CD4-positive, alpha-beta T cell treated with Interleukin-4 for 1 hour (primary cell): ENCODE measurements around the gene TMEM145.
"Not testable (repeated sequence)": the region's sequence is repeated elsewhere in the genome, so short reads cannot be mapped to it uniquely, and the experiment has no call there.

Experiments used
- DNase-seq, 2 donors: peaks; one replicate each; pipeline ENCODE4 v3.0.0-alpha.2; 2020 to 2022

Gene TMEM145

DNA sequence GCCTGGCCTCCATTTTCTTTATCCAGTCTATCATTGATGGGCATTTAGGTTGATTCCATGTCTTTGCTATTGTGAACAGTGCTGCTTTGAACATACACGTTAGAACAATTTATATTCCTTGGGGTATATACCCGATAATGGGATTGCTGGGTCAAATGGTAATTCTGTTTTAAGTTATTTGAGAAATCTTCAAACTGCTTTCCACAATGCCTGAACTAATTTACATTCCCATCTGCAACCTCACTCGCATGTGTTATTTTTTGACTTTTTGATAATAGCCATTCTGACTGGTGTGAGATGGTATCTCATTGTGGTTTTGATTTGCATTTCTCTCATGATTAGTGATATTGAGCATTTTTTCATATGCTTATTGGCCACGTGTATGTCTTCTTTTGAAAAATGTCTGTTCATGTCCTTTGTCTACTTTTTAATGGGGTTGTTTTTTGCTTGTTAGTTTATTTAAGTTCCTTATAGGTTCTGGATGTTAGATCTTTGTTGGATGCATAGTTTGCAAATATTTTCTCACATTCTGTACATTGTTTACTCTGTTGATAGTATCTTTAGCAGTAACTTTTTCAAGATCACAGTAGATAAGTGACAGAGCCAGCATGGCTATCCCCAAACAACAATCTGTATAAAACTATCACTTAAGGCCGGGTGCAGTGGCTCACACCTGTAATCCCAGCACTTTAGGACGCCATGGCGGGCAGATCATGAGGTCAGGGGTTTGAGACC, 26.2 kb downstream of the TMEM145 start:
- DNase-seq = not testable (repeated sequence)

DNA sequence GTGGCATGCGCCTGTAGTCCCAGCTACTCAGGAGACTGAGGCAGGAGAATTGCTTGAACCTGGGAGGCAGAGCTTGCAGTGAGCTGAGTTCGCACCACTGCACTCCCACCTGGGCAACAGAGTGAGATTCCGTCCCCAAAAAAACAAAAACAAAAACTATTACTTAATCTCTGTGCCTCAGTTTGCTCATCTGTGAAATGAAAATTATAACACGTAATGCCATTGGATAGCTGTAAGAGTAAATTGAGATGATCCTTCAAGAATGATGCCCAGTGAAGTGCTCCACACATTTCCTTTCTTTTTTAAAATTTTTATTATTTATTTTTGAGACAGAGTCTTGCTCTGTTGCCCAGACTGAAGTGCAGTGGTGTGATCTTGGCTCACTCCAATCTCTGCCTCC, 26.8 kb downstream of the TMEM145 start:
- not testable (repeated sequence) for DNase-seq

DNA sequence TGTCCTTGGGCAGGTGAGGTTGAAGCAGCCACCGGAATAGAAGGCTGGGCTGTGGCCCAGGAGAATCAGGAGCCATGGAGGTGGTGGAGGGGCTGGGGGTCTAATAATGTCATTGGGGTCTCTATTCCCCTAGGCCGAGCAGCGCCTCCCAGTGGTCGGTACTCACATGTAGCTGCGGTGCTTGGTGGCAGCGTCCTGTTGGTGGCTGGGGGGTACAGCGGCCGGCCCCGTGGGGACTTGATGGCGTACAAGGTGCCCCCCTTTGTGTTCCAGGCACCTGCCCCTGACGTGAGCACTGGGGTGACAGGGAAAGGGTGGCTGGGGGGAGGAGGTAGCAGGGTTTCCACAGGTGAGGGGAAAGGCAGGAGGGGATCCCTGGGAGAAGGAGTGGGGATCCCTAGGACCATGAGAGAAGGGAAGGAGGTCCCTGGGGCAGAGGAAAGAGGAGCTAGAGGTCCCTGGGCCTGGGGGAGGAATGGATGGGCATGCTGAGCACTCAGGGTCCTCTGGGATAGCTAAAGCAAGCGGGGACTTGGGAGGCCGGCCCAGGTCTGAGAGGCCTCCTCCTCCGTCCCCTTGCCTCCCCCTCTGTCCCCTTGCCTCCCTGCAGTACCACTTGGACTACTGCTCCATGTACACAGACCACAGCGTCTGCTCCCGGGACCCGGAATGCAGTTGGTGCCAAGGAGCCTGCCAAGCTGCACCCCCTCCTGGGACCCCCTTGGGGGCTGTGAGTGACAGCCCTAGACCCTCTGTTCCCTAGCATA, 30.4 kb downstream of the TMEM145 start:
- DNase-seq = no peak

DNA sequence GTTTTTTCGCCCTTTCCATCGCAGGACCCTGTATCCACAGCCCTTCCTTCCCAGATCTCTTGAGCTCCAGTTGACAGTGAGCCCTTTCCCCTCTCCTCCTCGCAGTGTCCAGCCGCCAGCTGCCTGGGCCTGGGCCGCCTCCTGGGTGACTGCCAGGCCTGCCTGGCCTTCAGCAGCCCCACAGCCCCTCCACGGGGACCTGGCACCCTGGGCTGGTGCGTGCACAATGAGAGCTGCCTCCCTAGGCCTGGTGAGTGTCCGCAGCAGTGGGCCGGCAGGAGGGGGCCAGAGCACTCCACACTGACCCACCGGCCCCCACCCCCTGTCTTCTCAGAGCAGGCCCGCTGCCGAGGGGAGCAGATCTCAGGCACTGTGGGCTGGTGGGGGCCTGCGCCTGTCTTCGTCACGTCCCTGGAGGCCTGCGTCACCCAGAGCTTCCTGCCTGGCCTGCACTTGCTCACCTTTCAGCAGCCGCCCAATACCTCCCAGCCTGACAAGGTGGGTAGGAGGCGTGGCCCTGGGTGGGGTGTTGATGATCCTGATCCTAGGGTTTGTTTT, 31.3 kb downstream of the TMEM145 start:
- no peak for DNase-seq

DNA sequence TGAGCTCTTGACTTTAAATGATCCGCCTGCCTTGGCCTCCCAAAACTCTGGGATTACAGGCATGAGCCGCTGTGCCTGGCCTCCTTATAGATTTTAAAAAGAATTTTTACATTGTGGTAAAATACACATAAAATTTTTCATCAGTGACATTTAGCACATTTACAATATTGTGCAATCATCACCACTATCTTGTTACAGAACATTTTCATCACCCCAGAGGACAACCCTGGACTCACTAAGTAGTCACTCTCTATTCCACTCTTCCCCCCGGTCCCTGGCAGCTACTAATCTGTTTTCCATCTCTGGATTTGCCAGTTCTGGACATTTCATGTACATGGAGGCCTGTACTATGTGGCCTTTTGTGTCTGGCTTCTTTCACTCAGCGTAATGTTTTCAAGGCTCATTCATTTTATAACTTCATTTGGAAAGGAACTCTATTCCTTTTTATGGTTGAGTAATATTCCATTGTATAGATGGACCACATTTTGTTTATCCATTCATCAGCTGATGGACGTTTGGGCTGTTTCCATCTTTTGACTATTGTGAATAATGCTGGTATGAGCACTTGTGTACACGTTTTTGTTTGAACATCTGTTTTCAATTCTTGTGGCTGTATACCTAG, 32.2 kb downstream of the TMEM145 start:
- no peak for DNase-seq

DNA sequence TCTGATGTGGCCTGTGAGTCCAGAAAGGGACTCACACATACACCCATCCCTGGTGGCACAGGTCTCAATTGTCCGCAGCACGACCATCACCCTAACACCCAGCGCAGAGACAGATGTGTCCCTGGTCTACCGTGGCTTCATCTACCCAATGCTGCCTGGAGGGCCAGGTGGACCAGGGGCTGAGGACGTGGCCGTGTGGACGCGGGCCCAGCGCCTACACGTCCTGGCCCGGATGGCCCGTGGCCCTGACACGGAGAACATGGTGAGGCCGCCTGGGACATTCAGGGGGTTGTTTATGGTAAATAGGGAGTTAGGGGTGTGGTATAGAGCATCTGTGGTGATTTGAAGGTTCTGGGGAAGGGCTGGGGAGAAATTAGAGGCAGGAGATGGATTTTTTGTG, 35.1 kb downstream of the TMEM145 start:
- DNase-seq = no peak

DNA sequence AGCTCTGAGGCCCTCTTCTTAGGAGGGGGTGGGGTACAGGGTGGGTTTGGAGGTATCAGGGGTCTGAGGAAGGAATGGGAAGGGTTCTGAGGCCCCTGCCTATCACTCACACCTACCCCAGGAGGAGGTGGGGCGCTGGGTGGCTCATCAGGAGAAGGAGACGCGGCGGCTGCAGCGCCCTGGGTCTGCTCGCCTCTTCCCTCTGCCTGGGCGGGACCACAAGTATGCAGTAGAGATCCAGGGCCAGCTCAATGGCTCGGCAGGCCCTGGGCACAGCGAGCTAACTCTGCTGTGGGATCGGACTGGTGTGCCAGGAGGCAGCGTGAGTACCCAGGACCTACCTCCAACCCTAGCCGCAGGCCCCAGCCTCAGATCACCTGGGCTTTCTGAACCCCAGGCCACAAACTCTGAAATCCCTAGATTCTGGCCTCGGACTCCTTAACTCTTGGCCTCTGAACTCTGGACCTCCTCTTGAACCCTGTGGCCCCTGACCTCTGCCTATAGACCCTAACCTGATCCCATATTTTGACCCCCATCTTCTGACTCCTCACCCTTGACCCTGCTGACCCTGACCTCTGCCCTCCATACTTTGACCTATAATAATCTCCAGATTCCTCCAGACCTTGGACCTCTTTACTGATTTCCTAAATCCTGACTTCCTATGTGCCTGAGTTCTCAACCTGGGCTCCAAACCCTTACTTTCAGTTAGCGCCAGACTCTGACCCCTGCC, 36.4 kb downstream of the TMEM145 start:
- DNase-seq = no peak

DNA sequence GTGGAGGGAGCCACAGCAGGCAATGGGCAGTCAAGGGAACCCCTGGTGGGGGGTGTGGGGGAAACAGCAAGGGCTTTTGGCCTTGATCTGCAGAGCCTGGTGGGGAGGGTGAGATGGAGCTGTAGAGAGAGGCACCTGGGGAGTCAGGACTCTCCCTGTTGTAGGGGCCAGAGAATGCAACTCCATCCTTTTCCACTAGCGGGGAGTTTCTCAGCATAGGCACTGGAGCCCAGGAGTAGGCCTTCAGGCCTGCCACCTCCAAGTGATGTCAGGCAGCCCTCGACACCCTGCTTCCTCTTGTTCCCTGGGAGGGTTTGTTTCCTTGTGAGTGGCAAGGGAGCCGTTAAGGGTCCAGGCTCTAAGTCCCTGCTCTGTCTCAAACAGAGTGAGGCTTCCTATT, 37.3 kb downstream of the TMEM145 start:
- DNase-seq = no peak

DNA sequence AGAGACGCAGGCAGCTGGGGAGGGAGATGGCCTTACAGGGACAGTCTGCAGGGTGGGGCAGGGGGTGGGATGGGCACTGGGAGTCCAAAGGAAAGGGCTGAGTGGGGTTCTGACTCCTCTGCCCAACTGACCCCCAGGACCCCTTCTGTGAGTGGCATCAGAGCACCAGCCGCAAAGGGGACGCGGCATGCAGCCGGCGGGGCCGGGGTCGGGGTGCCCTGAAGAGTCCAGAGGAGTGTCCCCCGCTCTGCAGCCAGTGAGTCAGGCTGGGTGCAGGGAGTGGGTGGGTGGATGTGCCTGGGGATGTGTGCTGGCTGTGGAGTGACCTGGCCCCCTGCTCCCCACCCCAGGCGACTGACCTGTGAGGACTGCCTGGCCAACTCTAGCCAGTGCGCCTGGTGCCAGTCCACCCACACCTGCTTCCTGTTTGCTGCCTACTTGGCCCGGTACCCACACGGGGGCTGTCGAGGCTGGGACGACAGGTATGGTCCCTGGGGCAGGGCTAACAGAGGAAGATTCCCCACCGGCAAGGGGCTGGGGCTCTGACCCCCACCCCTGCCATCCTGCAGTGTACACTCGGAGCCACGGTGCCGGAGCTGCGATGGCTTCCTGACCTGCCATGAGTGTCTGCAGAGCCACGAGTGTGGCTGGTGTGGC, 38.1 kb downstream of the TMEM145 start:
- DNase-seq = no peak

DNA sequence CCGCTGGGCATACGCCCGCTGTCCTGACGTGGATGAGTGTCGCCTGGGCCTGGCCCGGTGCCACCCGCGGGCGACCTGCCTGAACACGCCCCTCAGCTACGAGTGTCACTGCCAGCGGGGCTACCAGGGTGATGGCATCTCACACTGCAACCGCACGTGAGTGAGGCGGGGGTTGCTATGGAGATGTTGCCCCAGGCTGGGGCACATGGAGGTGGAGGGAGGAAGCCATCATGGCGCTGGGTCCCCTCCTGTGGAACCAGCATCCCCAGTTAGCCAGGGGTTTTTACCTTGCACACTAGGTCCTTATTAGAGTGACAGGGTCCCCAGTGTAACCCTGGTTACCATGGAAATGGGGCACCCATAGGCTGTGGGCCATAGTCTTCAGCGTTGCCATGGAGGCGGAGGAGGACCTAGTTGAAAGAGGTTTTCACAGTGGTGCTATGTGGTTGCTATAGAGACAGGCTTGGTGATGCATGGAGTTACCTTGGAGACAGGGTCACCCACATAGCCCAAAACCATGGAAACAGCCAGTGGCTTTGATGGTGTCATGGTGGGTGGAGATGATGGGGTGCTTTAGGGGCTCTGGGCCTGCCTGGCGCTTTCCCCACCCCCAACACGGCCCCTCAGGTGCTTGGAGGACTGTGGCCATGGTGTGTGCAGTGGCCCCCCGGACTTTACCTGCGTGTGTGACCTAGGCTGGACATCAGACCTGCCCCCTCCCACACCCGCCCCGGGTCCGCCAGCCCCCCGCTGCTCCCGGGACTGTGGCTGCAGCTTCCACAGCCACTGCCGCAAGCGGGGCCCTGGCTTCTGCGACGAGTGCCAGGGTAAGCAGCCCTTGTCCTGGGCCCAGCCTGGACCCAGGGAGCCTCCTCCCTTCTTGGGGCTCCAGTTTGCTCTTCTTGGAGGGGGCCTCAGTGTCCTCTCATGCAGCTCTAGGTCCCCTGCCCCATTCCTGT, 39.5 kb downstream of the TMEM145 start:
- peak; percentile 32 to 35 for DNase-seq

DNA sequence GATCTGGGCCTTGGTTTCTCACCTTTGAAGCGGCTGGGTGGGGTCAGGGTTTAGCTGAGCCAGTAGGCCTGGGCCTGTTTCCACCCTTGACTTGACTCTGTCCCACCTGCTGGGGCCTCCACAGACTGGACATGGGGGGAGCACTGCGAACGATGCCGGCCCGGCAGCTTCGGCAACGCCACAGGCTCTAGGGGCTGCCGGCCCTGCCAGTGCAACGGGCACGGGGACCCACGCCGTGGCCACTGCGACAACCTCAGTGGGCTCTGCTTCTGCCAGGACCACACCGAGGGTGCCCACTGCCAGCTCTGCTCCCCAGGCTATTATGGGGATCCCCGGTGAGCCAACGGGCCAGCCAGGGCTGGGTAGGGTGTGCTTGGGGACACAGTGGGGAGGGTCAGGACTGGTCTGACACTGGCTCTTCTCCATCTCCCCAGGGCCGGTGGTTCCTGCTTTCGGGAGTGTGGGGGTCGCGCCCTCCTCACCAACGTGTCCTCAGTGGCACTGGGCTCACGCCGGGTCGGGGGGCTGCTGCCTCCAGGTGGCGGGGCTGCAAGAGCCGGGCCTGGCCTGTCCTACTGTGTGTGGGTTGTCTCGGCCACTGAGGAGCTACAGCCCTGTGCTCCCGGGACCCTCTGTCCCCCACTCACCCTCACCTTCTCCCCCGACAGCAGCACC, 40.4 kb downstream of the TMEM145 start:
- no peak for DNase-seq

DNA sequence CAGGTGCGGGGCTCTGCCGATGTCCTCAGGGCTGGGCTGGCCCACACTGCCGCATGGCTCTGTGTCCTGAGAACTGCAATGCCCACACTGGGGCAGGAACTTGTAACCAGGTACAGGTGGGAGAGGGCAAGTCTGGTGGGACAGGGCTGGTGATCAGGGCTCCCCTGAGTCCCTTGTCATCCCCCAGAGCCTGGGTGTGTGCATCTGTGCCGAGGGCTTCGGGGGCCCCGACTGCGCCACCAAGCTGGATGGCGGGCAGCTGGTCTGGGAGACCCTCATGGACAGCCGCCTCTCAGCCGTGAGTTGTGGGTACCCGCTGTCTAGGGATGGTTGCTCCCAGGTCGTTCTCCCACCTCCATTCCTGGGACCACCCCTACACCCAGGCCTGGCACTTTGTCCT, 42.8 kb downstream of the TMEM145 start:
- no peak for DNase-seq

DNA sequence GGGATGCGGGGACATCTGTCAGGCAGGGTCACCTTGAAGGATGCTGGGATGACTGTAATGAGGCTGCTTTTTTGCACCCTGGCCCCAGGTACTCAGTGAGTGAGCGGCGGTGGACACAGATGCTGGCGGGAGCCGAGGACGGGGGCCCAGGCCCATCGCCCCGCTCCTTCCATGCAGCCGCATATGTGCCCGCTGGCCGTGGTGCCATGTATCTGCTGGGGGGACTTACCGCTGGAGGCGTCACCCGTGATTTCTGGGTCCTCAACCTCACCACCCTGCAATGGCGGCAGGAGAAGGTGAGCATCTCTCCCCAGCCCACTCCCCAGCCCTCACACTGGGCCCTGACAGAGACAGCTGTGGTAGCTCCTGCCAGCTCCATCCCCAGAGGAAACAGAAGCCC, 43.6 kb downstream of the TMEM145 start:
- no peak for DNase-seq

DNA sequence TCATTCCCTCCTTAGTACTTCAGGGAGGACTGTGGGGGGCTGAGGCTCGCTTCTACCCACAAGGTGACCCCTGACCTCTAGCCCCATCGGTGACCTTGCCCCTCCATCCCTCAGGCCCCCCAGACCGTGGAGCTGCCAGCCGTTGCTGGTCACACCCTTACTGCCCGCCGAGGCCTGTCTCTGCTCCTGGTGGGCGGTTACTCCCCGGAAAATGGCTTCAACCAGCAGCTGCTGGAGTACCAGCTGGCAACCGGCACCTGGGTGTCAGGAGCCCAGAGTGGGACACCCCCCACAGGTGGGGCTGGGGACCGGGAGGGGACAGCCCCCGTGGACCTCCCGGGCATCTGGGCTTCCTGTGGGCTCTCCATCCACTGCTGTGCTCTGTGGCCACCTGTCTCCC, 44.2 kb downstream of the TMEM145 start:
- DNase-seq = no peak

DNA sequence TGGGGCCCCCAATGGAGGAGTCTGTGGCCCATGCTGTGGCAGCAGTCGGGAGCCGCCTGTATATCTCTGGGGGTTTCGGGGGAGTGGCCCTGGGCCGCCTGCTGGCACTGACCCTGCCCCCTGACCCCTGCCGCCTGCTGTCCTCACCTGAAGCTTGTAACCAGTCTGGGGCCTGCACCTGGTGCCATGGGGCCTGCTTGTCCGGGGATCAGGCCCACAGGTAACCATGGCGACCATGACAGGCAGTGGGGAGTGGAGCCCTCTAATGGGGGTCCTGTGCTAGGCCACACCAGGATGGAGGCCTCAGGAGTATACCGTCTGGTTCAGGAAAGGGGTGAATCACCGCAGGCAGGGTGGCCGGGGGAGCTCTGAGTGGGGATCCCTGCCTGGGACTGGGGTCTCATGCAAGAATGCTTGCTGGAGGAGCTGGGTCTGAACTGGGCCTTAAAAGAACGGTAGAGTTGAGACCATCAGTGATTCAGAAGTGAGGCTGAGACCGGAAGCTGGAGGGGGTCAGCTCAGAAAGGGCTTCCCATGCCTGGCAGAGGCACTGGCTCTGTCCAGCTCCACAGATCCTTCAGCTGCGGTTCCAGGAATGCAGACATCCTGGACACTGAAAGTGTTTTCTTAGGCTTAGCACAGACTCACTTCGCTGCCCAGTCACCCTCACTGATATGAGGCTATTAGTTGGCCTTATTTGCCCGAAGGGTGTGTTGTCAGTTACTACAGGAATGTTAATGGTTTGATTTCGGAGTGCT, 47.9 kb downstream of the TMEM145 start:
- no peak for DNase-seq

DNA sequence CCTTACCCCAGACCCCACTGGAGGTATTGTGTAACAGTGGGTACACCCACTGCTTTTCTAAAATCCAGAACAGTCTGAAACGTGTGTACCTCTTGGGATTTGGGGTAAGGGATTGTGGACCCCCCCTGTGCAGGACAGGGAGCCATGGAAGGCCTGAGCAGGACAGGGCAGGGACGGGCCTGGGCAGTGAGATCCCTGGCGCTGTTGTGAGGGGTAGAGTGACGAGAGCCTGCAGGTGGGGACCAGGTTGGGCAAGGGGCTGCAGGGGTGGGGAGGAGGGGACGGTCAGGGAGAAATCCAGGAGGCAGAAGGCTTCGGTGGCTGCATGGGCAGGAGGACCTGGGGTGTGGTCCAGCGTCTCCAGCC, 48.4 kb downstream of the TMEM145 start:
- no peak for DNase-seq

DNA sequence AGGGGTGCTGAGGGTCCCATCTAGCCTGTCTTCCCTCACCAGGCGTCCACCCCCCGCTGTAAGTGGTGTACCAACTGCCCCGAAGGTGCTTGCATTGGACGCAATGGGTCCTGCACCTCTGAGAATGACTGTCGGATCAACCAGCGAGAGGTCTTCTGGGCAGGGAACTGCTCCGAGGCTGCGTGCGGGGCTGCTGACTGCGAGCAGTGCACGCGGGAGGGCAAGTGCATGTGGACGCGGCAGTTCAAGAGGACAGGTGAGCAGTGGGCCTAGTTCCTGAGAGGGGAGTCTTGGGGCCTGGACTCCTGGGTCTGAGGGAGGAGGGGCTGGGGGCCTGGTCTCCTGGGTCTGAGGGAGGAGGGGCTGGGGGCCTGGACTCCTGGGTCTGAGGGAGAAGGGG, 49.2 kb downstream of the TMEM145 start:
- DNase-seq = no peak

DNA sequence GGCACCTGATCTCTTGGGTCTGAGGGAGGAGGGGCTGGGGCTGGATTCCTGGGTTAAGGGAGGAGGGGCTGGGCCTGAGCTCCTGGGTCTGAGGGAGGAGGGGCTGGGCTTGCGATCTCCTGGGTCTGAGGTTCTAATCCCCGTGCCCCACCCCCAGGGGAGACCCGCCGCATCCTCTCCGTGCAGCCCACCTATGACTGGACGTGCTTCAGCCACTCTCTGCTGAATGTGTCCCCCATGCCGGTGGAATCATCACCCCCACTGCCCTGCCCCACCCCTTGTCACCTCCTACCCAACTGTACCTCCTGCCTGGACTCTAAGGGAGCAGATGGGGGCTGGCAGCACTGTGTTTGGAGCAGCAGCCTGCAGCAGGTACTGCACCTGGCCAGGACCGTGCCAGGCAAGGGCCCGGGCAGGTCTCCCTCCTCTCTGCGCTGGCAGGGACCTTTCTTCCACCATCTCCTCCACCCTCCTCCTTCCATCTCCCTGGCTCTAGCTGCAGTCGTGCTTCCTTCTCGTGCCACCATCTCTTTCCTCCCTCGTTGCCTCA, 49.9 kb downstream of the TMEM145 start:
- DNase-seq = no peak

DNA sequence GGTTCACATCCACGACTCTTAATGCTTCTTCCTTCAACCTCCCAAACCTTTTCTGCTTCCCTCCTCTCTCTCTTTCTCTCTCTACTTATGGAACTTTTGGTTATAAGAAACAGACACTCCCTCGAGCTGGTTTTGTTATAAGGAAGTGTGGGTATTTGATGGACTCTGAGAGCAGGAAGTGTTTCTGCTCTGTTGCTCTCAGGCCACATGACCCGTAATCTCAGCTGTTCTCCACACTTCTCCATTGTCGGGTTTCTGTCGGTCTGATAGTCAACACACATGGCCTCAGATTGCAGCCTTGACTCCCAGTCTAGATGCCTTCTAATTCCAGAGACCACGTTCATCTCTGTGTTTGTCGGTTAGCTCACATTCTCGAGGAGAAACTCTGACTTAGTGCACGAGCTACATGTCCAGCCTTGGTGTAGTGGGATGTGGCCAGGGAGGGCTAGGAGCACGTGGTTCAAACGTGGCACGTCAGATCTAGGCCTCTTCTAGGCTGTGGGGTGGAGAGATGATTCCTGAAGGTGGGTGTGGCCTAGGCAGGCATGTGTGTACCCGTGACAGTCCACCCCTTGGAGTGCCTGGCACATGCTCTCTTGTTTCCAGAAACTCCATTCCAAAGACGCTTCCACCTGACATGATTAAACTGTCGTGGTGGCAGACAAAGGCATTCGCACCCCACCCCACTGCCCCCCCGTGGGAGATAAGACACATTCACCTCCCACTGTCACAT, 50.7 kb downstream of the TMEM145 start:
- DNase-seq = peak in 1 of 2 donors; percentile 34
